Fibroblast of the aortic adventitia (primary cell): ENCODE results near the gene MED13. TPM values are rescaled to one million over a fixed set of nuclear protein-coding genes. Genes with fewer than 3 reads are reported as not detected.
A peak's percentile ranks its signal among the peaks of the same experiment; 100 is the strongest.
"Not testable (repeated sequence)": the region's sequence is repeated elsewhere in the genome, so short reads cannot be mapped to it uniquely, and the experiment has no call there.

ENCODE experiments used
- DNase-seq: peaks from one replicate; pipeline ENCODE4 v3.0.0-alpha.2; 2010; ENCODE audit warnings: low read depth
- H3K4me3 ChIP-seq: 2 replicates; pipeline ENCODE4 v1.5.1; 2011; ENCODE audit warnings: low read depth, mild to moderate bottlenecking, control low read depth, low read length, moderate library complexity
- total RNA-seq: library from RNA; depleted of rRNA; stranded (reverse); fragments of >200 nt; gene quantifications from 2 replicates; pipeline ENCODE4 v1.2.3, GENCODE V29; 2012; ENCODE audit warnings: low replicate concordance
- TF ChIP-seq, protein P1 (sequence below): IDR thresholded peaks from 2 replicates; pipeline ENCODE4 v1.5.1; 2011; ENCODE audit warnings: mild to moderate bottlenecking, low read length, control low read depth, inconsistent platforms; ENCODE audit not compliant: insufficient read depth

The MED13 gene
- total RNA-seq, 1 donor = 68.1 TPM

- DNase-seq = no peak
These were observed 40.2 kb downstream of the MED13 start for GRCh38 chr17:62024866-62025265.

DNA sequence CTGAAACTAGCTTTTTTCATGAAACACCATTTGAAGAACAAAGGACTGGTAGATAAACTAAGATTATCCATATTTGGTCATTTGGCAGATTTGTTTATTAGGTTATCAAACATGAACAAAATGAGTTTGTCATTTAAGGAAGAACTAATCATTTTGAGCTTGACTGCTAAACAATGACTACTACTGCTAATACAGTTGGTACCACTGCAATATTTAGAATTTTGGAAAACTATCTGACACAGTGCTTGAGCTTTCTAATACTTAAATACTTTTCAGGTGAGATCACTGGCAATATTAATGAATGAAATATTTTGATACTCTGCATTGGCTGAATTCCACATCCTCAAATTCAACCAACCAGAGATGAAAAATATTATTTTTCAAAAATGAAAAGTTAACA, 47.2 kb downstream of the MED13 start:
- H3K4me3 ChIP-seq = no peak overlapping the region
- DNase-seq = peak; percentile 17
- TF ChIP-seq, protein P1, sequence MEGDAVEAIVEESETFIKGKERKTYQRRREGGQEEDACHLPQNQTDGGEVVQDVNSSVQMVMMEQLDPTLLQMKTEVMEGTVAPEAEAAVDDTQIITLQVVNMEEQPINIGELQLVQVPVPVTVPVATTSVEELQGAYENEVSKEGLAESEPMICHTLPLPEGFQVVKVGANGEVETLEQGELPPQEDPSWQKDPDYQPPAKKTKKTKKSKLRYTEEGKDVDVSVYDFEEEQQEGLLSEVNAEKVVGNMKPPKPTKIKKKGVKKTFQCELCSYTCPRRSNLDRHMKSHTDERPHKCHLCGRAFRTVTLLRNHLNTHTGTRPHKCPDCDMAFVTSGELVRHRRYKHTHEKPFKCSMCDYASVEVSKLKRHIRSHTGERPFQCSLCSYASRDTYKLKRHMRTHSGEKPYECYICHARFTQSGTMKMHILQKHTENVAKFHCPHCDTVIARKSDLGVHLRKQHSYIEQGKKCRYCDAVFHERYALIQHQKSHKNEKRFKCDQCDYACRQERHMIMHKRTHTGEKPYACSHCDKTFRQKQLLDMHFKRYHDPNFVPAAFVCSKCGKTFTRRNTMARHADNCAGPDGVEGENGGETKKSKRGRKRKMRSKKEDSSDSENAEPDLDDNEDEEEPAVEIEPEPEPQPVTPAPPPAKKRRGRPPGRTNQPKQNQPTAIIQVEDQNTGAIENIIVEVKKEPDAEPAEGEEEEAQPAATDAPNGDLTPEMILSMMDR = no peak

More at GRCh38 chr17:62024866-62025265, 40.2 kb downstream of the MED13 start:
- H3K4me3 ChIP-seq = no peak overlapping the region
- TF ChIP-seq, protein P1 = no peak

DNA sequence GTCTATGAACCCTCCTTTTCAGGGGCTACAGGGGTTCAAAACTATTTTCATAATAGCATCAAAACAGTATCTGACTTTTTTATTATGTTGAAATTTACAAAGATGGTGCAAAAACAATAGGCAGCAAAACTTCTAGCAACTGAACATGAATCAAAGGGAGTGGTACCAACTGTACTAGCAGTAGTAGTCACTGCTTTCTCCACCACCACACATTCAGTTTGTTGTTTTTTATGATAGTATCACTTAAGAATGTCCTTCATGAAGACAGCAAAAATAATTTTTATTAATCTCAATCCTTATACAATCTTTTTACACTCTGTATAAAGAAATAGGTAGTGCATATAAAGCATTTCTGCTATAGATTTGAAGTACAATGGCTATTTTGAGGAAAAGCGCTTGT, 47.6 kb downstream of the MED13 start:
- H3K4me3 ChIP-seq = no peak overlapping the region
- DNase-seq = peak; percentile 40
- TF ChIP-seq, protein P1 = no peak

- TF ChIP-seq, protein P1 = no peak
- no peak overlapping the region for H3K4me3 ChIP-seq
- no peak for DNase-seq
These were observed 50.6 kb downstream of the MED13 start for GRCh38 chr17:62014526-62014925.

- no peak overlapping the region for H3K4me3 ChIP-seq
- DNase-seq = no peak
- TF ChIP-seq, protein P1 = no peak
These were observed 55.9 kb downstream of the MED13 start for GRCh38 chr17:62009220-62009619.

DNA sequence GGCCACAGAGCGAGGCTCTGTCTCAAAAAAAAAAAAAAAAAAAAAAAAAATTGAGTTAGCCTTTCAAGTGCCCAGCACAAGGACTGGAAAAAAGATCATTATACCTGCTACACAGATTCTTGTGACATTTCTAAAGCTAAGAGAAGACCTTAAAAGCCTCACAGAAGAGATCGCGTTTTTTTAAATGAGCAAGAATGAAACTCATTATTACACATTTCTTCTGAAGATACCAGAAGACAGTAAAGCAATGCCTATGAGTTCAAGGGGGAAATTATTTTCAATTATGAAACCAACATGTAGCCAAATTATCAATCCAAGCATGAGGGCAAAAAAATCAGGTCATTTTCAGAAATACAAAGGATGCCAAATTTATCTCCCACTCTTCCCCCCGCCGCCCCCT, 56.8 kb downstream of the MED13 start:
- no peak for DNase-seq
- no peak overlapping the region for H3K4me3 ChIP-seq
- TF ChIP-seq, protein P1 = no peak

GRCh38 chr17:62004388-62004787, 60.7 kb downstream of the MED13 start:
- no peak overlapping the region for H3K4me3 ChIP-seq
- no peak for DNase-seq
- TF ChIP-seq, protein P1 = no peak

DNA sequence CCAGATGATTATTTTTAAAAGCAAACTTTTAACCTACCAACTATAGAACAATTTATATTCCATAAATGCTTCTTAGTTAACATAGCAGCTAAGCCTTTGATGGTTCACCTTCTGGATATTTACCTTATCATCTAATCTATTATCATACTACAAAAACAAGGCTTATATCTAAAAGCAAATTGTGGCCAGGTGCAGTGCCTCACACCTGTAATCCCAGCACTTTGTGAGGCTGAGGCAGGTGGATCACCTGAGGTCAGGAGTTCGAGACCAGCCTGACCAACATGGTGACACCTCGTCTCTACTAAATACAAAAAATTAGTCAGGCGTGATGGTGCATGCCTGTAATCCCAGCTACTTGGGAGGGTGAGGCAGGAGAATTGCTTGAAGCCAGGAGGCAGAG, 61.9 kb downstream of the MED13 start:
- not testable (repeated sequence) for H3K4me3 ChIP-seq, DNase-seq
